HG03039 (cell line): ENCODE results near the gene FMN1.

Source experiments
- ATAC-seq: cut with Tn5 transposase; IDR thresholded peaks from one replicate; pipeline ENCODE4 v1.9.1; 2021; ENCODE audit warnings: mild to moderate bottlenecking, moderate library complexity; ENCODE audit not compliant: unreplicated experiment

The FMN1 gene

DNA sequence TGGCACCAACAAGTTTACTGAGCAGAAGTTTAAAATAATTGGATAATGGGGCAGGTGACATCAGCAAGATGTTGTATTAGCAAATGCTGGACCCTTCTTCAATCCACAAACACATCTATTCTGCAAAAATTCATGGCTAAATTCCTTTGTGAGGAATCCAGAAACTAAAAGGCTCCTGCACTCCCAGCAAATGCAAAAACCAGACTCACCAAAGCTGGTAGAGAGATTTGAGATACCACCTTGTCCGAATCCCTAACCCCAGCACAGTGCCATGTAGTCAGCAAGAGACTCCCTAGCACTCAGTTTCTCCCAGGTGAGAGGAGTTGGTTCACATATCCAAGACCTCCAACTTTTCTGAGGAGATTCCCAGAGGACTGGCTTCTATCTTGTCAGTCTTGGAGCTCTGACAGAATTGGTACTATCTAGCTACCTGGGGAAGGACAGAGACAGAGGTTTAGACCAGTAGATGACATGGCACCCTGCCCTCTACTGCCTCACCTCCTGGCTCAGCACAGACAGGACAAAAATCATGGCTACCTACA is 454.9 kb downstream of the FMN1 start:
- ATAC-seq: no peak

DNA sequence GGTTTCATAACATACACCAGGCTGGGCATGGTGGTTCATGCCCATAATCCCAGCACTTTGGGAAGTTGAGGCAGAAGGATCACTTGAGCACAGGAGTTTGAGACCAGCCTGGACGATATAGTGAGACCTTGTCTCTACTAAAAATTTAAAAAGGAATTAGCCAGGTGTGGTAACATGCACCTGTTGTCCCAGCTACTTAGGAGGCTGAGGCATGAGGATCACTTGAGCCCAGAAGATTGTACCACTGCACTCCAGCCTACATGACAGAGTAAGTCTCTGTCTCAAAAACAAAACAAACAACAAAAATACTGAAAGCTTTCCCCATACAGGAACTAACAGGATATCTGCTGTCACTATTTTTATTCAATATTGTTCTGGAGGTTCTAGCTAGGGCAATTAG is 455.8 kb downstream of the FMN1 start:
- ATAC-seq: no peak

DNA sequence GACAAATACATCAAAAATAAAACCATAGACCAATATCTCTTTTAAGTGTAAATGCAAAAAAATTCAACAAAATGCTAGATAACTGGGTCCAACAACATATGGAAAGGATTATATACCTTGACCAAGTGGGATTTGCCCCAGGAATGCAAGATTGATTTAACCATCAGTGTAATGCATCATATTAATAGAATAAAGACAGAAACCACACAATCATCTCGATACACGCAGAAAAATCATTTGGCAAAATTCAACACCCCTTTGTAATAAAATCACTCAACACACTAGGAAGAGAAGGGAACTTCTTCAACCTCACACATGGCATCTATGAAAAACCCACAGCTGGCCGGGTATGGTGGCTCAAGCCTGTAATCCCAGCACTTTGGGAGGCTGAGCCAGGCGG is 457.2 kb downstream of the FMN1 start:
- no peak for ATAC-seq

DNA sequence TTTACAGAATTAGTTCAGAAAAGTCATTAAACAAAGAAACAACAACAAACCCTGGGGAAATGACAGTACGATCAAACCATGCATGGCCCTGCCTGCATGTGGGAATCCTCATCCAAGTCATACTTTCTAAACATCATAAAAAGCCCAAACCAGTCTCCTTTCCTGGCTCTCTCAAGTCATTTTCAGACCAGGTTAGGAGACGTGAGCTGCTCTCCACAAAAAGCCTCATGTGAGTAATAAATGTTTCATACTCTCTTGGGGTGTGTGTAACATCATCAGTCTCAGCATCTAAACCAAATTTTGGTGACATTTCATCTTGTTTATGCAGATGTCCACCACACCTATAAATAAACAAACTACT is 457.8 kb downstream of the FMN1 start:
- ATAC-seq: no peak

DNA sequence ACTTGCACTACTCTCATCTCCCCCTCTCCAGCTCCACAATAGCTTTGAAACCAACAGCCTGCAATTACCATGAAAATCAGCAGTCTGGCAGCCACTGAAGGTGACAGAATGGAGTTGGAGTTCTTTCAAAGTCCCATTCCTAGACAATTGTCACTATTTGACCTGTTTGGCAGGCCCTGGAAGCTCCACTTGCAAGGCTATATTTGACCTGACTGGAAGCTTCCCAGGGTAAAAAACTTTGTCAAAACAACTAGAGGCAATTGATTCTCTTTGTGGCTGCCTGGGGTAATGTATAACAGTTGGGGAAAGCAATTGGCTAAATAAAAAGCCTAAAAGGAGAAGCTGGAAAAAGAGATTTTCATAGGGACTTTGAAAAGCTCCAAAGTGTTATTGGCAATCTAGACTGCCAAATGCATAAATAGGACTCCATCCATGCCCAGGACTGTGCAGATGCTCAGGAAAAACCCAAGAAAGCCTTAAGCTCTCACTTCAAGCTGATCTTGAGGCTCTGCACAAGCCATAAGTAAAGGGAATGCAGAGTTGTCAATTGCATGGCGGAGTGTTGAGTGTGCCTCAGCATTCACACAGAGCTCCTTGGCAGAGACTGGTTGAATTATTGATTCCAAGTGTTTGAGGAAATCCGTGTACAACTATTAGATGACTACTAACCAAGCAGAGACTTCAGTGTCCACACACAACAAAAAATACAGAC is 458.4 kb downstream of the FMN1 start:
- ATAC-seq: no peak

DNA sequence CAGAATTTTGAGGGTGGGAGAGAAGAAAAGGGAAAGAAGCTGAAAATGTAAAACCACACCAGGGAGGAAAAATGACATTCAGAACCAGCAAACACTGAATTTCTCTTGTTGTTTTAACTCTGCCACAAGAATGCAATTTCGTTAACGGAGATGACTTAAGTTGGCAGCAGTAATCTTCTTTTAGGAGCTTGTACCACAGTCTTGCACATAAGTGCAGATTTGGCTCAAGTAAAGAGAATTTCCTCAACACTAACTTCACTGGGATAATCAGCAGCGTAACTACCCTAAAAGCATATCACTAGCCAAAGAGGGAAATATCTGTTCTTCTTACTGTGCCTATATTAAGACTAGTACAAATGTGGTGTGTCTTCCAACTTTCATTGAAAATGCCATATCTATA is 461.2 kb downstream of the FMN1 start:
- no peak for ATAC-seq

DNA sequence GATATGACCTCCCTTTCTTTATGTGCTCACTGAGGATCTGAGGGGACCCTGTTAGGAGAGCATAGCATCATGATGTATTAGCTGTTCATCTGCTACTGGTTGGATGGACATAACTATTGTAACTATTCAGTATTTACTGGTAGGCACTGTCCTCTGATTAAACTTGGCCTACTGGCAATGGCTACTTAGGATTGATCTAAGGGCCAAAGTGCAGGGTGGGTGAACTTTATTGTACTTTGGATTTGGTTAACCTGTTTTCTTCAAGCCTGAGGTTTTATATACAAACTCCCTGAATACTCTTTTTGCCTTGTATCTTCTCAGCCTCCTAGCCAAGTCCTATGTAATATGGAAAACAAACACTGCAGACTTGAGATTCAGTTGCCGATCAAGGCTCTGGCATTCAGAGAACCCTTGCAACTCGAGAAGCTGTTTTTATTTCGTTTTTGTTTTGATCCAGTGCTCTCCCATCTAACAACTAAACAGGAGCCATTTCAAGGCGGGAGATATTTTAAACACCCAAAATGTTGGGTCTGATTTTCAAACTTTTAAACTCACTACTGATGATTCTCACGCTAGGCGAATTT is 461.8 kb downstream of the FMN1 start:
- no peak for ATAC-seq

DNA sequence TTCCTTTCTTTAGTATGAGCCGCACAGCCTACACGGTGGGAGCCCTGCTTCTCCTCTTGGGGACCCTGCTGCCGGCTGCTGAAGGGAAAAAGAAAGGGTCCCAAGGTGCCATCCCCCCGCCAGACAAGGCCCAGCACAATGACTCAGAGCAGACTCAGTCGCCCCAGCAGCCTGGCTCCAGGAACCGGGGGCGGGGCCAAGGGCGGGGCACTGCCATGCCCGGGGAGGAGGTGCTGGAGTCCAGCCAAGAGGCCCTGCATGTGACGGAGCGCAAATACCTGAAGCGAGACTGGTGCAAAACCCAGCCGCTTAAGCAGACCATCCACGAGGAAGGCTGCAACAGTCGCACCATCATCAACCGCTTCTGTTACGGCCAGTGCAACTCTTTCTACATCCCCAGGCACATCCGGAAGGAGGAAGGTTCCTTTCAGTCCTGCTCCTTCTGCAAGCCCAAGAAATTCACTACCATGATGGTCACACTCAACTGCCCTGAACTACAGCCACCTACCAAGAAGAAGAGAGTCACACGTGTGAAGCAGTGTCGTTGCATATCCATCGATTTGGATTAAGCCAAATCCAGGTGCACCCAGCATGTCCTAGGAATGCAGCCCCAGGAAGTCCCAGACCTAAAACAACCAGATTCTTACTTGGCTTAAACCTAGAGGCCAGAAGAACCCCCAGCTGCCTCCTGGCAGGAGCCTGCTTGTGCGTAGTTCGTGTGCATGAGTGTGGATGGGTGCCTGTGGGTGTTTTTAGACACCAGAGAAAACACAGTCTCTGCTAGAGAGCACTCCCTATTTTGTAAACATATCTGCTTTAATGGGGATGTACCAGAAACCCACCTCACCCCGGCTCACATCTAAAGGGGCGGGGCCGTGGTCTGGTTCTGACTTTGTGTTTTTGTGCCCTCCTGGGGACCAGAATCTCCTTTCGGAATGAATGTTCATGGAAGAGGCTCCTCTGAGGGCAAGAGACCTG is 463.5 kb downstream of the FMN1 start:
- ATAC-seq: no peak

DNA sequence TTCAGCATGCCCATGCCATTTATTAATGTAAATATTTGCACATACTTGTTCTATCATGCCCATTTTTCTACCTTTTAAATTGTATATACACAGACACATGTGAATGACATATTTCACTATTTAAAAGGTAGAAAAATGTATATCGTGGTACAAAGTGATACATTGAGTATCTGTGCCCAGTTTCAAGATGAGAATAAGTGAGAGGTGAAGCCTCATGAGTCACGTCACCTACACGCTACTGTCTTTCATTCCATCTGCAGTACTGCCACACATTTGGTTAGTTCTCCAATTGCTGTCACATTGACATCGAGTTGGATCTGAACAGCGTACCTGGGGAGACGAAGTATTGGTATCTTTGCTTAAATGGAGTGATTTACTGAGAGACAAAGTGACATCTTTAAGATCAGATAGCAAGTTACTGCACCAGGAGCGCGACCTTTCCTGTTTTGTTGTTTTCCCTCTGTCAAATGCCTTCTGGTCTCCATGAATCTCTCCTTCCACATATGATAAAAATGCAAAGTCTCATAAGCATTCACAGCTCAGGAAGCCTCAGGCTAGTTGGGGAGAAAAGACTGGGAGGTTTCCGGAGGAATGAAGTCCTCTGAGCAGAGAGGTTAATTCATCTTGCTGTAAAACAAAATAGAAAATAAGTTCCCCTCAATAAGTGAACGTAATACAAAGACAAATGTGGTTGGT is 464.7 kb downstream of the FMN1 start:
- no peak for ATAC-seq

DNA sequence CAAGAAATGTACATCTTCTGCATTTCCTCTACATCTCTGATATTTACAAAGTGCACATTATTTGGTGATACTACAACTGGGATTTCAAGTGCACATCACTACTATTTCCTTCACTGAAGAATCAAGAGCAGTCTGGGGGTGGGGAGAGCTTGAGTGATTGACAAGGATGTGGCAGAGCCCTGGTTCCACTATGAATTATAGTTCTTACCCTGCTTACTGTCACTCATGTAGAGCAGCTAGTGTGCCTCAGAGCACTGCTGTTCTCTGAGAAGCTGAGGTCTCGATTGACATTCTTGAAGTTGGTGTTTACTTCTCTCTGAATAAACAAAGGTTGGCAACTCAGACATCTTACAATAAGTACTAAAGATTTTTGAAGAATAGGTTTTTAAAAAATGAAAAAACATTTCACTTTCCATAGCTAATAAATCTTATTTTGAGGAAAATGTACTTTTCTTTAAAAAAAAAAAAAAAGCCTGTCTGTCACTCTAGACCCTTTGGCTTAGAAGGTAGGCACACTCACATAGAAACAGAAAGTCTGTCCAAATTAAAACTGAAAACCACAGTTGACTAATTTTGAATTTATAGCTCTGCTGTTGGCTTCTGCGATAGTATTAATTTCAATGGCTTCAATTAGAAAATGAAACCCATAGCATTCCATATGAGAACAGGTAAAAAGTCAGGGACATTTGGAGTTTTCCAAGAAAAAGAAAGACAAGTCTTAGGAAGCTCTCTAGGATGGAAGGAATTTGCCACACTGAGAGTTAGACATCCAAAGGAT is 471.2 kb downstream of the FMN1 start:
- peak; percentile 87 for ATAC-seq

DNA sequence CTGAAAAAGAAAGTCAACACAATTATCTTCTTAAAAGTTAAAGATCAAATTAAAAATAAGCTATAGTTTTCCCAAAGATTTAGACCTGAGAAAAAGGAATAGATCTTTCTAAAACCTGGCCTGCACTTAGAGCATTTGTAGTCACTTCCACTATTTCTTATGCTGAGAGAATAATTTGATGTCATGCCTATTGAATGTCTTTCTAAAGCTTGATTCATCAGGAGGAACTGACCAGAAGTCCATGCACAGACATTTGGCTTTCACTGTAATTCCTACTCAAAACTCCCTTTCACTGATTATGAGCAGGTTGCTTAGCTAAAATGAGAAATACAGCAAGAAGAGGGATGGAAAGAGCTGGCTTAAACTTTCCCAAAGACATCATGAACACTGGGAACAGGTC is 472.4 kb downstream of the FMN1 start:
- no peak for ATAC-seq

DNA sequence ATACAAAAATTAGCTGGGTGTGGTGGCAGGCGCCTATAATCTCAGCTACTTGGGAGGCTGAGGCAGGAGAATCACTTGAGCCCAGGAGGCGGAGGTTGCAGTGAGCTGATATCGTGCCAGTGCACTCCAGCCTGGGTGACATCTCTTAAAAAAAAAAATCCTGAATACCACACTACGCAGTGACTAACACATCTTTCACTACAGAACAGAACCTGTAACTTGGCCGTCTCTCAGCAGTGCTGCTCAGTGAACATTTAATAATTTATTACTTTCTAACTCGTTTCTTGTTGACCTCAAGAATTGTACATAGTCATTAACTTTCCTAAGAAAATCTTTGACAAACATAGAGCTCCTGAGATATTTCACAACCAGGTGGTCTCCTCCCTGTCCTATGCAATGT is 472.9 kb downstream of the FMN1 start:
- no peak for ATAC-seq

DNA sequence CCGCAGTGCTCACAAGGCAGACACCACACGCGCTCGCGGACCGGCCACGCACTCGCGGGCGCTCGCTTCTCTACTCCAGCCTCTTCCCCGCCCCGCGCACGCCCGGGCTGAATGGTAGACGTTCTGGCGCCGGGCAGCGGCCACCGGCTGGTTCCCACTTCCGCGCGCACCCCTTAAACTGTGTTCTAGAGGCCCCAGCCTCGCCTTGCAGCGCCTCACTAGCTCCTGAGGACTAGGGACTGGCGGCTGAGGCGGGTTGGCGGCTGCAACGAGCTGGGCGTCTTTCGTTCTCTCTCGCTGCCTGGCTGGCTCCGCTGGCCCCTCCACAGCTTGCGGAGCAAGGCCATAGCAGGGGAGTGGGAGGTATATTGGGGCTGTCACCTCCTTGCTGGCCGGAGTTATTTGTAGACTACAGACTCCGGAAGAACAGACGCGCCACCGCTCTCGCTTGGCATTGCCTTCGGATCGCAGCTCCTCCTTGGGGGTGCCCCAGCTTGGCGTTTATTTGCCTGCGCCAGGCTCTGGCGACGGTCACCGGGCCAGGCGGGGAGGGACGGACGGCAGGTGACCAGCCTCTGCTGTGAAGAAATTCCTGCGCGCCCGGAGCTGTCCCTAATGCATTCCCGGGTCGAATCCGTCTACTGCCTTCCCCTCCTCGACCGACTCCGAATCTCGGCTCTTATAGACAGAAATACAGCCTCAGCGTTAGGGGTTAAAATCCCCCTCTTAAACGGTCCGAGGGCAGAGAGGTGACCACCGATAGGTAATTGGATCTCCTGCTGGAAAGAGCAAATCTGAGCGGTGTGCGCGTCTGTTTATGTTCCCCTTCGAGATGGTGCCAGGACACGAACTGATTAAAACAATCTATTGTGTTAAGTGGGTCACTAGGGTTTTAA is 475.4 kb downstream of the FMN1 start:
- ATAC-seq: no peak

DNA sequence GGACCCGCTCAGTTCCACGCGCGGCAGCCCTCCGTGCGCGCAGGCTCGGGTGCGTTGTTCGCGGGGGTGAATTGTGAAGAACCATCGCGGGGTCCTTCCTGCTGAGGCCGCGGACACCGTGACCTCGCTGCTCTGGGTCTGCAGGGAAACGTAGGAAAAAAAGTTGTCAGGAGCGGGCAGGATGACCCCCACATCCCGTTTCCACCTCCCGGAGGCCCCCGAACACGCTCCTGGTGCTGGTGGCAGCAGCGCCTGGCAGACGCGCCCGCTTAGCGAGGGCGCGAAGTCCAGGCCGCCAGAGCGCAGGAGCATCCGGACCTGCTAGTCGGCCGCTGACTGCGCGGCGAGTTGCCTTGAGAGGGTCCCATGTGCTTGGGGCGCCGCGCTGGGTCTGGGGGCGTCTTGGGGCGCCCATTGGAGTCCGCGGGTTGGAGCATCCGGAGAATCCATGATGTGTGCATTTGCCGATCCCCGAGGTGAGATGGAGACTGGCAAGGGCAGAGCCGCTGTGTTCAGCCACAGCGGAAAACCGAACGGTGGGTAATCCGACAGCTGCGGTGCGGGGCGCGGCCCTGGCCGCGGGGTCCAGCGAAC is 476.2 kb downstream of the FMN1 start:
- ATAC-seq: no peak

DNA sequence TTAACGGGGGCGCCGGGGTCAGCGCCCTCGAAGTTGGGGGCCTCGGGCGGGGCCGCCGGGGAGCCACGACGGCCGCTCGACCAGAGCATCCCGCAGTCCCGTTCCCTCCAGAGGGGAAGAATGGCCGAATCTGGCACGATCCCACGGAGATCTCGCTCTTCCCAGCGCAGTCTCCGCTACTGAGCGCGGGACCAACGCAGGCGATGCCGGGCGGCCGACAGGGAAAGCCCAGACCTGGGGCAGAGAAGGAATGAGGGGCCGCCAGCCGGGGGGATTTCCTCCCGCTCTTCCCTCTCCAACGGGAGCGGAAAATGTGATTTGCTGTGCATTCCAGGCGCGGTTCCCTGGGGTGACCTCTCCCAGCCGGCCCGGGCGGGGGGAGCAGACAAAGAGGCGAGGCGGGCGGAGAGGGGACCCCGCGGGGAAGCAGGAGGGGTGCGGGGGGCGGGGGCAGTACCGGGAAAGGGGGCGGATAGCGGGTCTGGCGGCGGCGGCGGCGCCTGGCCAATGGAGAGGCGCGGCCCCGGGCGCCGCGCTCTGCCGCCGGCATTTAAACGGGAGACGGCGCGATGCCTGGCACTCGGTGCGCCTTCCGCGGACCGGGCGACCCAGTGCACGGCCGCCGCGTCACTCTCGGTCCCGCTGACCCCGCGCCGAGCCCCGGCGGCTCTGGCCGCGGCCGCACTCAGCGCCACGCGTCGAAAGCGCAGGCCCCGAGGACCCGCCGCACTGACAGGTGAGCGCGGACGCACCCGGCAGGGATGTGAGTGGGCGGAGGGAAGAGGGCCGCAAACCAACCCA is 476.9 kb downstream of the FMN1 start, which contains the start of gene GREM1:
Gene GREM1, plus strand, starts transcription at position 579 of the 801 bp plus-strand sequence. CDS start 12,687 bp downstream, outside the sequence.
- ATAC-seq: no peak

DNA sequence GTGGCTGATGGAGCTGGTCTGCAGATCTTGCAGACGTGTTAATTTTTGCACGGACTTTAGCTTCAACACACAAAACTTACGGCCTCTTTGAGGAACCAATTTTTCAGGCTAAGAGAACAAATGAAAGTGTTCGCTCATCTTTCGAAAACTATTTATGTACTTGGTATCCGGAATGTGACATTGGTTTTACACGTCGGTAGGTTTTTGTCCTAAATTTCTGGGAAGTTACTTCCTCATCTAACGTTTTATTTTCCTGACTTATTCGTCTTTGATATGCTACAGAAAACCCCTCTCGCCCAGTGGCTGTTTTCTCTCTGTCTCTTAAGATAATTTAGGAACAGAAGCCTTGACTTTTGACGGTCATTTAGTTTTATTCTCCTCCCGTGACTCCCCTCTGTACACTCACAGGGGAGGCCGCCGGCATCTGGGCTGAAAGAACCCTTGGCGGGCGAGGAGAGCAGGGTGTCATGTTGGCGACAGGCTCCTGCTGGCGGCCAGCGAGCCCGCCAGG is 477.5 kb downstream of the FMN1 start:
- ATAC-seq: no peak

DNA sequence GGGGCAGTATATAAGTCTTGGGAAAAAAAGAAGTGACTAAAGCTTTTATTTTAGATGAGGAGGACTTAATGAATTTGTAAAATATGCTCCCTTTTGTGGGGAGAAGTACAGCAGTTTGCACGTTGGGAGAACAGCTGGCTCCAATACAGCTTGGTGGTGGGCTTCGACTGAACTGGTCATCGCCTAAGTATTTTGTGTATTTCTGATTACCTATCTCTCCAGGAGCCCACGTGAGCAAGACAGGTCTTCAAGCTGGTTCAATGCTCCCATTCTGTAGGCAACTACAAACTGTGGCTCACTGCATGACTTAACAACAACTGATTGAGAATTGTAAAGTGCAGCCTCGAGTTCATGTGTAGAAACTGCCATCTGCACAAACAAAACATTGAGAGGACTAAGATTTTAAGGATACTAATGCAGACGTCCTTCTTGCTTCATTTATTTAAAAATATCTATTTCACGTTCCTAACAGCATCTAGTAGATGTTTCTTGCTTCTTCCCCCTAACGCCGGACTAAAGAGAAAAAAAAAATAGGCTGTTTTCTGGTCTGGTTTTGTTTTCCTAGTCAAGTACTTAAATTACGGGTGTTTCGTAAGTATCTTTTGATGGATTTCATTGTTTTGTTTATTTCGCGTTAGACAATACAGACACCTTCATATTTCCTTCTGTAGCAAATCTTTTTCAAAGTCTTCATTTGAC is 478.1 kb downstream of the FMN1 start:
- ATAC-seq: no peak
